AG09309 (cell line): Measurements from ENCODE around the gene USP40.

Experiments
- DNase-seq: peaks from one replicate; pipeline ENCODE4 v3.0.0-alpha.2; 2010; ENCODE audit warnings: low read depth
- H3K4me3 ChIP-seq: 2 replicates; pipeline ENCODE4 v1.5.1; 2011; ENCODE audit warnings: mild to moderate bottlenecking, low read depth, low read length, moderate library complexity; ENCODE audit not compliant: control insufficient read depth
- CTCF ChIP-seq: IDR thresholded peaks from 2 replicates; pipeline ENCODE4 v1.5.1; 2011; ENCODE audit warnings: mild to moderate bottlenecking, low read depth, low read length, inconsistent platforms; ENCODE audit not compliant: insufficient read depth, control insufficient read depth; ENCODE audit errors: missing control alignments

USP40 gene

GRCh38 chr2:233535271-233535670 is 31.3 kb downstream of the USP40 start:
- H3K4me3 ChIP-seq: no peak overlapping the region
- TF ChIP-seq CTCF: no peak
- DNase-seq: no peak

DNA sequence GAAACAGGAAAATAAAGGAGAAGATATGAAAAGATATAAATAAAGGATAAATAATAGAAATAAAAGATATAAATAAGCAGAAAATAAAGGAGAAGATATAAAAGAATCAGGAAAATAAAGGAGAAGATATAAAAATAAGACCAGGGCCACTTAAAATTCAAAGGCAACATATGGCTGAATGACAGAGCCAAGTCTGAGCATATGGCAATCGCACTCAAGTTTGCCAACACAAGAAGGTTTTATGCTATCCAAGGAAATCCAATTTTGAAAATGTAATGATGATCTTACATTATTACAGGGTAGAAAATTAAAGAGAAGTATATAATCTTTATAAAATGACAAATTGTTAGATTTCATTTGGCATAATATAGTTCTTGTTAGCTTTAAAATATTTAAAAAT is 33.6 kb downstream of the USP40 start:
- H3K4me3 ChIP-seq: no peak overlapping the region
- no peak for DNase-seq
- TF ChIP-seq CTCF: no peak

DNA sequence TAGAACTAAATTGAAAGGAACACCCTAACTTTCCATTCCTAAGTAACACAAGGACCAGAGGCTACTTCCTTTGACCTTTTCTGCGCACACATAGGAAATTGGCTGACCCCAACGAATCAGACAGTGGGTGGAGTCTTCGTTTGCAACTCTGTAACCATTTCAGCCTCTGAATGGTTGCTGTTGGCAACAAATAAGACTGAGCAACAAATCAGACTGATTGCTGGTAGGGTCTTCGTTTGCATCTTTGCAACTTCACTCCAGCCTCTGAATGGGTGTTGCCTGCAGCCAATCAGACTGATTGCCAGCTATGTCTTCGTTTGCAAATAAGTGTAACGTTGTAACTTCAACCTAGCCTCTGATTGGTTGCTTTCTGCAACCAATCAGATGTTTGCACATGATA is 34.6 kb downstream of the USP40 start:
- no peak for TF ChIP-seq CTCF
- no peak overlapping the region for H3K4me3 ChIP-seq
- DNase-seq: no peak

DNA sequence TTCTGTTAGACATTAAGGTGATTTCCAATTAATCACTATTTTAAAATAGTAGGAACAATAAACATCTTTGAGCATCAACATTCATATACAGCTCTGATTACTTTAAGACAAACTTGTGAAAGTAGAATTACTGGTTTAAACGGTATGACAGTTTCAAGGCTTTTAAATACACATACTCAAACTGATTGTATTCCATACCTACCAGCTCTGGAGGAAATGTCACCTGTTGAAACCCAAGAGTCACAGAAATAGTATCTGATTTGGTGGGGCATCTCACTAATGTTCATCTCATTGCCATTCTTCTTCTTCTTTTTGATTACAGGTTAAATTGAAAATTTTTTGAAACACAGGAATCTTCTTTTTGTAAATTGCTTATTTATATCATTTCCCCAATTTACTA is 36.2 kb downstream of the USP40 start:
- no peak for TF ChIP-seq CTCF
- no peak overlapping the region for H3K4me3 ChIP-seq
- DNase-seq: no peak

DNA sequence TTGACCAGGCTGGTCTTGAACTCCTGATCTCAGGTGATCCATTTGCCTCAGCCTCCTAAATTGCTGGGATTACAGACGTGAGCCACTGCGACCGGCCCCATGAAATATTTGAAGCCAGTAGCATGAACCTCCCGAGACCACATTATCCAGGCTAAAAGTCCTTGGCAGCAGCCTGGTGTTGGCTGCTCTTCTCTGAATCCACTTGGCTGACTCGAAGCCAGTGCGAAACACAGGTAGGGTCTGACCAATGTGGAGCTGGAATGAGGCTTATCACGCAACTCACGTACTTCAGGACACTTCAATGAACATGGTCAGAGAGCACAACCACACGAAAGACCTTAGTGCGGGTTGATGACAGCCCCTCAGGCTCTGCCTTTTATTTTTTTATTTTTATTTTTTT is 38.4 kb downstream of the USP40 start:
- no peak for DNase-seq
- H3K4me3 ChIP-seq: no peak overlapping the region
- TF ChIP-seq CTCF: no peak

DNA sequence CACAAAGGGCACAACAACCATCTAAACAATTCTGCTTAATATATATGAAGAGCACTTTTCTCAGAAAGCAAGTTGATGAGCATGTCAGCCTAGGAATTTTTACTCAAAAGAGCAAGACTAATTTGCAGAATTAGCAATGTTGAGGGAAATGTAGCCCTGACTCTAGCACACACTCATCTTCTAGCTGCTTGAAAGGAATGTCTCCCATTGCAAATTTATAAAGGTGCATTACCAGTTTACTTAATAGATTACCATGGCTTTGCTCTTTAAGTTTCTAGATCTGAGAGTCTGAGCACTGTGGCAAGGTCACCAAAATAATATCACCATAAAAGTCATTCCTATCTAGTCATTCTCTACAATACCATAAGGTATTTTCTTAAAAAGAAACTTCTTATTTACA is 40.8 kb downstream of the USP40 start:
- TF ChIP-seq CTCF: no peak
- DNase-seq: no peak
- H3K4me3 ChIP-seq: no peak overlapping the region
